HG02981 (cell line): ENCODE results near the gene TNPO3.
"Not testable (repeated sequence)": the region's sequence is repeated elsewhere in the genome, so short reads cannot be mapped to it uniquely, and the experiment has no call there.

Experiments used
- ATAC-seq: cut with Tn5 transposase; IDR thresholded peaks from one replicate; pipeline ENCODE4 v1.9.1; 2021; ENCODE audit warnings: mild to moderate bottlenecking, moderate library complexity; ENCODE audit not compliant: unreplicated experiment

Gene TNPO3

DNA sequence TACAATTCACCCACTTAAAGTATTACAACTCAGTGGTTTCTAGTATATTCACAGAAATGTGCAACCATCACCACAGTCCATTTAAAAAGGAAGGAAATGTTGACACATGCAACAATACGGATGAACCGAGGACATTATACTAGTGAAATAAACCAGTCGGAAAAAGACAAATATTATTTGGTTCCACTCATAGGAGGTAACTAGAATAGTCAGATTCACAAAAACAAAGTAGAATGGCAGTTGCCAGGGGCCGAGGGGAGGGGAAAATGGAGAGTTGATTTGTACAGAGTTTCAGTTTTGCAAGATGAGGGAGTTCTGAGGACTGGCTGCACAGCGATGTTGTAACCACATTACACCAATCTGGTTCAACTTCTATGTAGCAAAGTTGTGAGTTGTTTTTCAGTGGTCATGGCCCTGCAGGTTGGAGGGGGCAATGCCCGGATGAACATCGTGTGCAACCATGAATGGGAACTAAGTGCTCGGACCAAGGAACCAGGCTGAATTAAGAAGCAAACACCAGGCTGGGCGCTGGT, 17.6 kb upstream of the TNPO3 start:
- ATAC-seq: no peak

GRCh38 chr7:129069021-129069420, 14.1 kb upstream of the TNPO3 start:
- no peak for ATAC-seq

DNA sequence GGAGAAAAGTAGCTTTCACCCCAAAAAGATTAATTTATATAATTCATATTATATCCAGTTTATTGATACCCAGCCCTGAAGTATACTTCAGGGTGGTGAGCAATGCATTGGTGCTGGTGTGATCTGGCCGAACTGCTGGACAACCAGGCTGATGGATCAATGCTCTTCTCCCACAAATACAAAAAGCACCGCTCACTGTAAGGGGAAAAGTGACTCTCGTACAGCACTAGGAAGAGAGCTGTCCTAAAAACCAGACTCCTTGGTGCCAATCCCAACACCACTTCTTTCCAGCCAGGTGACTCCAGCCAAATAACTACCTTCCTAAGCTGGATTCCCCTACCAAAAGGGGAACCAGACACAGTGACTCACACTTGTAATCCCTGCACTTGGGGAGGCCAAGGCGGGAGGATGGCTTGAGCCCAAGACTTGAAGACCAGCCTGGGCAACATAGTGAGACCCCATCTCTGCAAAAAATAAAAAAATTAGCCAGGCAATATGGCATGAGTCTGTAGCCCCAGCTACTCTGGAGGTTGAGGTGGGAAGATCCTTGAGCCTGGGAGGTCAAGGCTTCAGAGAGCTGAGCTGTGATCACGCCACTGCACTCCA, 13.1 kb upstream of the TNPO3 start:
- ATAC-seq: no peak

DNA sequence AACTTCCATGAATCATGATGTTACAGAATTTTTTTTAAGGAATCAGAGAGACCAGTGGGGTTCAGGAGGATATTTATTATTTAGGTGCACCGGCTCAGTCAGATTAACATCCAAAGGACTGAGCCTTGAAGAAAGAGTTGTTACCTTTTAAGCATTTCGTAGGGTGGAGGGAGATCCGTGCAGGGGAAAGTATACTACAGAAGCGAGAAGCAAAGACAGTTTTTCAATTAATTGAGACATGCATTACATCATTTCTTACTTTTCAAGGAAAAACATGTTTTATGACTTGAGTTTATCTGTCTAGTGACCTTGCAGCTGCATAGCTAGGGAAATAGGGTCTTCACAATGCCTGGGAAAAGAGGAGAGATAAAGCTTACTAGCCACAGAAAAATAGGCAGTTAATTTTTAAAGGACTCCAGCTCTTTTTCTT, 12.2 kb upstream of the TNPO3 start:
- not testable (repeated sequence) for ATAC-seq

- ATAC-seq: no peak
Observed at GRCh38 chr7:129066290-129067131, 11.6 kb upstream of the TNPO3 start.

DNA sequence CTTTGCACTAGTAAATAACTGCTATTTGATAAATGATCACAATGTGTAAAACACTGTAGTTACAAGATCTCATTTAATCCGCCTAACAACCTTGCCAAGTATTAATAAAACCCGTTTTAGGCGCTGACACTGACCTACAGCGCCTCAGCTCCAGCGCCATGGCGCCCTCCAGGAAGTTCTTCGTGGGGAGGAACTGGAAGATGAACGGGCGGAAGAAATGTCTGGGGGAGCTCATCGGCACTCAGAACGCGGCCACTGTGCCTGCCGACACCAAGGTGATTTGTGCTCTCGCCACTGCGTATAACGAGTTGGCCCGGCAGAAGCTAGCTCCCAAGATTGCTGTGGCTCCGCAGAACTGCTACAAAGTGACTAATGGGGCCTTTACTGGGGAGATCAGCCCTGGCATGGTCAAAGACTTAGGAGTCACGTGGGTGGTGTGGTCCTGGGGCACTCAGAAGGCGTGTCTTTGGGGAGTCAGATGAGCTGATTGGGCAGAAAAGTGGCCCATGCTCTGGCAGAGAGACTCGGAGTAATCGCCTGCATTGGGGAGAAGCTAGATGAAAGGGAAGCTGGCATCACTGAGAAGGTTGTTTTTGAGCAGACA, 1.1 kb upstream of the TNPO3 start:
- ATAC-seq: no peak

GRCh38 chr7:129055294-129055816, 444 bp upstream of the TNPO3 start:
- peak; percentile 13 for ATAC-seq

- no peak for ATAC-seq
Observed at GRCh38 chr7:129053938-129054437, 923 bp downstream of the TNPO3 start.

GRCh38 chr7:129052441-129052840, 2.5 kb downstream of the TNPO3 start:
- ATAC-seq: no peak

- not testable (repeated sequence) for ATAC-seq
Observed at GRCh38 chr7:129051459-129051858, 3.5 kb downstream of the TNPO3 start.

DNA sequence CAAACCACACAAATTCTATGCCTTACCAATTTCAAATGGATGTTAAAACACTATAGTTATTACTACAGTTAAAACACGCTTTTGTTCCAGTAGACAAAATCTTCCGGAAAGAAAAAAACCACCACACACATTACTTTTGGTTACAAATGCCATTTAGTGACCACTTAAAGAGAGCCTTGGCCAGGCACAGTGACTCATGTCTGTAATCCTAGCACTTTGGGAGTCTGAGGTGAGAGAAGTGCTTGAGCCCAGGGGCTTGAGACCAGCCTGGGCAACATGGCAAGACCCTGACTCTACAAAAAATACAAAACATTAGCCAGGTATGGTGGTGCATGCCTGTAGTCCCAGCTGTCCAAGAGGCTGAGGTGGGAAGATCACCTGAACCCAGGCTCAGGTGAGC, 7.2 kb downstream of the TNPO3 start:
- ATAC-seq: no peak

GRCh38 chr7:129045682-129046081, 9.2 kb downstream of the TNPO3 start:
- ATAC-seq: no peak

GRCh38 chr7:129043012-129043411, 11.9 kb downstream of the TNPO3 start:
- no peak for ATAC-seq

DNA sequence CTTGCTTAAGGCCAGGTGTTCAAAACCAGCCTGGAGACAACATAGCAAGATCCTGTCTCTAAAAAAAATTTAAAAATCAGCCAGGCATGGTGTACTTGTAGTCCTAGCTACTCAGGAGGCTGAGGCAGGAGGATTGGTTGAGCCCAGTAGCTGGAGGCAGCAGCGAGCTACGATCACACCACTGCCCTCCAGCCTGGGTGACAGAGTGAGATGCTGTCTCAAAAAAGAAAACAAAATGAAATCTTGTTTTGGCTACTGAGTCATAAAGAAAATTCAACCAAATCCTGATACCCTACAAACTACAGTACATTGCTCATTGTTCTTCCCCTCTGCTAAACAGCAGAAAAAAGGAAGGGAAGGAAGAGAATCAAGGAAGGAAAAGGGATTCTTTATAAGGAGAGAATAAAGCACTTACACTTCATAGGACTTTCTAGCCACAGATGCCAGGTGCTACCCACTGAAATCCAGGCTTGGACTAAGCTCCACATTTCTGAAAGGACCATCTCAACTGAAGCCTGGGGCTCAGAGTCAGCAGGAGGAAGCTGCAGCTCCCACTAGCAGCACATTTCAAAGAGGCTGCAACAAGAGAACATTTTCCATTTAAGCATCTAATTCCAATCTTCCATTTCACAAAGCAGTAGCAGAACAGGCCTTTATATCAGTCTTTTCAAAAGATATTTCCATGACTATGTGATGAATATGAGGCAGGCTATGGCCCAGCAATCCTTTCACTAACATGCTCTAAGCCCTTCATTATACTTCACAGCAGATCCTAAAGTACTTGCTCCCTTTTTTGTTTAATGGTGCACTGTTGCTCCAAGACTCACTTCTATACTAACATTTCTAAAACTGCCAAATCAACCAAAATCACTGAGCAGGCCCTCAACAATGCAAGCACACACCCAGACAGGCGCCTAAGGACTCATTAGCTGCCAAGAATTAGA, 13.5 kb downstream of the TNPO3 start:
- ATAC-seq: no peak

GRCh38 chr7:129038468-129038867, 16.4 kb downstream of the TNPO3 start:
- not testable (repeated sequence) for ATAC-seq

GRCh38 chr7:129037585-129037984, 17.3 kb downstream of the TNPO3 start:
- no peak for ATAC-seq

- ATAC-seq: no peak
Observed at GRCh38 chr7:129032017-129032416, 22.9 kb downstream of the TNPO3 start.

DNA sequence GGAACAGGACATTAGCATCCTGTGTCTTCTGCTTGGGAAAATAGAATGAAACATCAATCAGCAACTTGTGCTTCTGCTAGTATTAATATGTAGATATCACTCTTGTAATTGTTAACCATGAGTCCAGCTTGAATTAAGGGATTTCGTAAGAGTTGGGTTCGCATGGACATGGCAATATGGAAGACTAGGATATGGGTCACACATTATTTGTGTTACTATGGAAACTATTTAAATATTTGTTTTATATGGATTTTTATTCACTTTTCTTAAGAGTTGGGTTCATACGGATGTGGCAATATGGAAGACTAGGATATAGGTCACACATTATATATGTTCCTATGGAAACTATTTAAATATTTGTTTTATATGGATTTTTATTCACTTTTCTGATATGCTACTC, 24.5 kb downstream of the TNPO3 start:
- no peak for ATAC-seq

GRCh38 chr7:129024125-129024524, 30.8 kb downstream of the TNPO3 start:
- no peak for ATAC-seq

DNA sequence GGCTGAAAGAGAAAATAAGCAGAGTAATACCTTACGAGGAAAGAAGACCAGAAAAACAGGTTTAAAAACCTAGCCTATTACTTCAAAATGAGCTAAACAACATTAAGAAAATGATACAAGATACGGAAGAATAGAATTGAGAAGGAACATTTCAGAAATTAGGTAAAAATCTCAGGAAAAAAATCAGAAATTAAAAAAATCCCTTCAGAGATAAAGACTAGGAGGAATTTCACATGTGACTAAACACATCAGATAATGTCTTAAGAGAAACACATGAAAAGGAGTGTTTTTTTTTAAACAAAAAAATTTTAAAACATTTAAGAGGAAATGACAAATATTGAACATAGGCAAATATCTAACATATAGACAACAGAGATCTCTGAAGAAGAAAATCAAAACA, 33.3 kb downstream of the TNPO3 start:
- no peak for ATAC-seq
